HG03064 (cell line): ENCODE data around the gene RBFA.
"Not testable (repeated sequence)": the region's sequence is repeated elsewhere in the genome, so short reads cannot be mapped to it uniquely, and the experiment has no call there.

Source experiments
- ATAC-seq: cut with Tn5 transposase; IDR thresholded peaks from one replicate; pipeline ENCODE4 v1.9.1; 2021; ENCODE audit warnings: low read depth; ENCODE audit not compliant: unreplicated experiment

The RBFA gene, protein sequence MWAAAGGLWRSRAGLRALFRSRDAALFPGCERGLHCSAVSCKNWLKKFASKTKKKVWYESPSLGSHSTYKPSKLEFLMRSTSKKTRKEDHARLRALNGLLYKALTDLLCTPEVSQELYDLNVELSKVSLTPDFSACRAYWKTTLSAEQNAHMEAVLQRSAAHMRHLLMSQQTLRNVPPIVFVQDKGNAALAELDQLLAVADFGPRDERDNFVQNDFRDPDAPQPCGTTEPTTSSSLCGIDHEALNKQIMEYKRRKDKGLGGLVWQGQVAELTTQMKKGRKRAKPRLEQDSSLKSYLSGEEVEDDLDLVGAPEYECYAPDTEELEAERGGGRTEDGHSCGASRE

DNA sequence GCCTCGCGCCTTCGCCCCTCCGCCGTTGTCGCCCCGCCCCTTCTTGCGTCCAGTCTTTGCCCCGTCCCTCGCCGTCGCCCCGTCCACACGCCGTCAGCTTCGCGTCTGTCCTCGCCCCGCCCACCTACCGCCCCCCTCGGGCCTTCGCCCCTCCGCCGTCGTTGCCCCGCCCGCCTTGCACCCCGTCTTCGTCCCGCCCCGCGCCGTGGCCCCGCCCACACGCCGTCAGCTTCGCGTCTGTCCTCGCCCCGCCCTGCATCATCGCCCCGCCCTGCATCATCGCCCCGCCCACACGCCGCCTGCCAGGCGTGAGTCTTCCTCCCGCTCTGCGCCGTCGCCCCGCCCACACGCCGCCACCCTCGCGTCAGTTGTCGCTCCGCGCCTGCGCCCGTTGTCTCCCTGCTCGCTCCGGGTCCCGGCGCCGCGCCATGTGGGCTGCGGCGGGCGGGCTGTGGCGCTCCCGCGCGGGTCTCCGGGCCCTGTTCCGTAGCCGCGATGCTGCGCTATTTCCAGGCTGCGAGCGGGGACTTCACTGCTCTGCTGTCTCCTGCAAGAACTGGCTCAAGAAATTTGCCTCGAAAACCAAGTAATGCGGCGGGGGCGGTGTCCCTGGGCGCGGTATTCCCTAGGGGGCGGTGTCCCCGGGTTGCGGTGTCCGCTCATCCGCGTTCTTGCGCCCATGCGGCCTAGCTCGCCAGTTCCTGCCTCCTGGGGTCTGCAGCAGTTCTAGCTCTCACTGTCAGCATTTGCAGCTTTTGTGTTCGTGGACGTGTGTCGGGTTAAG is at the start of gene RBFA:
Gene RBFA (plus strand): TSS at position 367 of the 784 bp plus-strand sequence. CDS start 62 bp downstream, at position 429.
- peak; percentile 70 for ATAC-seq

DNA sequence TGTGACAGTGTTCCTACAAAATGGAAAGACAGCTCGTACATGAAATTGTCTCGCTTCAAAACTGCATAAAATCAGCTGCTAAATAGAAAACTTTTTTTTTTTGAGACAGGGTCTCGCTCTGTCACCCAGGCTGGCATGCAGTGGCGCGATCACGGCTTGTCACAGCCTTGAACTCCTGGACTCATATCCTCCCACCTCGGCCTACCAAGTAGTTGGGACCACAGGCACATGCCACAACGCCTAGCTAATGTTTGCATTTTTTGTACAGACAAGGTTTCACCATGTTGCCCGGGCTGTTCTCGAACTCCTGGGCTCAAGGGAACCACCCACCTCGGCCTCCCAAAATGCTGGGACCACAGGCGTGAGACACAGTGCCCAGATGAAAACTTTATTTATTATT is 49.1 kb upstream of the RBFA start:
- no peak for ATAC-seq

DNA sequence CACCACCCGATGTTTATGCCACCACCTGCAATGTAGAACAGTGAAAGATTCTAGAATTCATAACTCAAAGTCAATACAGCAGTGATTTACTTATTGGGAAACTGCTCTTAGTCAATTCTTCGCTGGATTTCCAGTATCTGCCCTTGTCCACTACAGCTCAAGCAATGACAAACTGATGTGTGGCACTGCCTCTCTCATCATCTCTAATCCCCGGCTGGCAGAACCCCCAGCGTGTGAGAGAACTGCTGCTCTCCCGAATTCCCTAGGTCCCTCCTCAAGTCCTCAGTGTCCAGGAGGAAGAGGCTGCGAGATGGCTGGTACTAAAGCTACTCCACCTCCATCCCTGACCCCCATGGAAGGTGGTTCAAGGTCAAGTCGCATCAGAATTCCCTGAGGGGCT is 47.5 kb upstream of the RBFA start:
- ATAC-seq: no peak

DNA sequence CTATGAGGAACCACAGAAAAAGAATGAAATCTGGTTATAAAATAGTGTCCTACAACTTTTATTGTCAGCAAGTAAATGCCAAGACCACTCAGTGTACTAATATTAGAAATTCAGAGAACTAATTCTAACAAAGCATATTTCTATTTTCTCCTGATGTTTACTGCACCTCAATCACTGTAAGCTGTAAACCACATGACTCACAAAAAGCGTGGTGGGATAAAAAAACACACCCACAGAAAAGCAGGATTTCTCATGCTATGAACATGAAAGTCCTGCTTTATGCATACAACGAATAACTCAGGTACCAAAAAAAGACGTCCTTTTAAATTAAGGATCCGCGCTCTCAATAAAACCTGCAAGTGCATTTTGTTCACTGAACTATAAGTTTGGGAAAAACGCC is 46.7 kb upstream of the RBFA start:
- ATAC-seq: no peak

DNA sequence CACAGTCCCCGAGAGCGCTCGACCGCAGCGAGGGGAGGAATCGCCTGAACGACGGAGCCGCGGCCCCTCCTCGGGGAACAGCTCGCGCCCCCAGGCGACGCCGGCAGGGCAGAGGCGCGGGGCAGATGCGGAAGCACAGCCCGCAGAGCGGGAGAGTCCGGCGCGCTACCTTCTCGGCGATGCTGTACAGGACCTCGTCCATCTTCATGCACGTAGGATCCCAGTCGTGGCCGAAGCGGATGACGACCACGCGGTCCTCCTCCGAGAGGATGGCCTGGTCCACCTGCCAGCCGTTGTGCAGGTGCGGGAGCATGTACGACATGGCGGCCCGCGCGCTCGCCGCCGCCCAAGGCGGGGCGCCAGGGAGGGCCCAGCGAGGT is 46.2 kb upstream of the RBFA start:
- peak; percentile 68 for ATAC-seq

DNA sequence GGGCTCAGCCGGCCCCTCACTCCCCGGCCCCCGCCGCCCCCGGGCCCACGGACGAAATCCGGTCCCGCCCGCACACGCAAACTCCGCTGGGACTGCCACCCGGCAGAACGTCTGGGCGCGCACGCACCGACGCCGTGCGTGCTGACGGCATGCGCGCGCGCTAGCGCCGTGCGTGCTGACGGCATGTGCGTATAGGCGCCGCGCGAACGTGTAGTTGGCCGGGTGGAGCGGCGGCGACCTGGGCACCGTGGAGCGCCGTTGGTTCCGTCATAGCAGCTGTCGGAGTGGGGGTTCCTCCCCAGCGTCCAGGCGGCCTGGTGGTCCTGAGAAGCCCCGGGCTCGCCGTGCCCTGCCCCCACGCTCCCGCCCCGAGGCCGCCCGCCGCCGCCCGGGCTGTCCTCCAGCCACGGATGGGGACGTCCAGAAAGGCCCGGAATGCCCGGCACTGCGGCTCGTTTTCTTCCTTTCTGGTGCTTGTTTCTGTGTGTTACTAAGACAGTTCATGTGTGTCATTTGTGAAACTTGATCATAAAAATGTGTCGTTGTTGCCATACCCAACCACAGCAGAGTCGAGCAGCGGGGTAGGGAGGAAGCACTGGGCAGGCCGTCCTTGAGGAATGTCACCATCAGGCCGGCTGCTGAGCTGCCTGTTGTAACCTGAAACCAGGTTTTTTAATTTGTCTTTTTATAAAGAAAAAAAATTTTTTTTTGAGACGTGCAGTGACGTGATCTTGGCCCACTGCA is 45.6 kb upstream of the RBFA start, which contains the start of gene TXNL4A:
Gene TXNL4A (minus strand): TSS at position 113 of the 744 bp plus-strand sequence. CDS start 171 bp downstream, outside the sequence.
- ATAC-seq: peak; percentile 98

DNA sequence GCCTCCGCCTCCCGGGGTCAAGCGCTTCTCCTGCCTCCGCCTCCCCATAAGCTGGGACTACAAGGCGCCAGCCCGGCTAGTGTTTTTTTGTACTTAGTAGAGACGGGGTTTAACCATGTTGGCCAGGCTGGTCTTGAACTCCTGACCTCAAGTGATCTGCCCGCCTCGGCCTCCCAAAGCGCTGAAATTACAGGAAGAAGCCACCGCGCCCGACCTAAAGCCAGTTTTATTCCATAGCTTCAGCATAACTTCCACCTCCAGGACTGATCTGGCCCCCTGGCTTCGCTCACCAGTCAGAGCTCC is 45.1 kb upstream of the RBFA start:
- no peak for ATAC-seq

DNA sequence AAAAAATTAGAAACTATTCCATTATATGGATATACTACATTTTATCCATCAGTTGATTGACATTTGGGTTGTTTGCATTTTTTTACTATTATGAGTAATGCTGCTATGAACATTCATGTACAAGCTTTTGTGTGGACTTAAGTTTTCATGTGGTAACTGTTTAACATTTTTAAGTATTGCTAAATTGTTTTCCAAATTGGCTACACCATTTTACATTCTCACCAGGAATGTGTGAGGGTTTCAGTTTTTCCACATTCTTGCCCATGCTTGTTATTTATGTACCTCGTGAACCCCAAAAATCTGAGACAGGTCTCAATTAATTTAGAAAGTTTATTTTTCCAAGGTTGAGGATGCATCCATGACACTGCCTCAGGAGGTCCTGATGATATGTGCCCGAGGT is 42.7 kb upstream of the RBFA start:
- ATAC-seq: no peak

DNA sequence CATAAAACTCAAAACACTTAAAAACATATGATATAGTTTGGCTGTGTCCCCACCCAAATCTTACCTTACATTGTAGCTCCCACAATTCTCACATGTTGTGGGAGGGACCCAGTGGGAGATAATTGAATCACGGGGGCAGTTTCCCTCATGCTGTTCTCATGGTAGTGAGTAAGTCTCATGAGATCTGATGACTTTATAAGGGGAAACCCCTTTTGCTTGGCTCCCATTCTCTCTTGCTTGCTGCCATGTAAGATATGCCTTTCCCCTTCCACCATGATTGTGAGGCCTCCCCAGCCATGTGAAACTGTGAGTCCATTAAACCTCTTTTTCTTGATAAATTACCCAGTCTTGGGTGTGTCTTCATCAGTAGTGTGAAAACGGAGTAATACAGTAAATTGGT is 34.5 kb upstream of the RBFA start:
- ATAC-seq: not testable (repeated sequence)

DNA sequence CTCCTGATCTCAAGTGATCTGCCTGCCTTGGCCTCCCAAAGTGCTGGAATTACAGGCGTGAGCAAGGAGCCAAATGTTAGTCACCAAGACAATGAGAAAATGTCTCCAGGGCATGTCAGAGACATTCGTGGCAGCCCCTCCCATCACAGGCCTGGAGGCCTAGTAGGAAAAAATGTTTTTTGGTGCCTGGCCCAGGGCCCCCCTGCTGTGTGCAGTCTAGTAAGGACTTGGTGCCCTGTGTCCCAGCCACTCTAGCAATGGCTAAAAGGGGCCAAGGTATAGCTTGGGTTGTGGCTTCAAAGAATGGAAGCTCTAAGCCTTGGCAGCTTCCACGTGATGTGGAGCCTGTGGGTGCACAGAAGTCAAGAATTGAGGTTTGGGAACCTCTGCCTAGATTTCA is 33.4 kb upstream of the RBFA start:
- ATAC-seq: no peak

DNA sequence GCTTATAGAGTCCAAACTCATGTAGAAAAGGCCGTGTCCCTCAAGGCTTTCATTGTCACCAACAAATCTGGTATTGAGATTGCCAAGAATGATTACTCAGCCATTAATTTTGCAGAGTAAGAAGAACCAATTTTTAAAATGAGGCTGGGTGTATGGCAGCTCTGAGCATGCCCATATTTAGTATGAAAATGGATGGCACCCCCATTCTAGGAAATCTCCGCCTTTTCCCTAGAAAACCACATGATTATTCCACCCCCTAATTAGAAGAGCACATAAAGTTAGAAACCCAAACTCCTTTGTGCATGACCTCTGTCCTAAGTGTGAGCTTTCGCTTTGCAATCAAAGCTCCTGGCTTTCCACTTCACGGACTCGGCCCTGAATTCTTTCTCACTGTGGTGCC is 31.8 kb upstream of the RBFA start:
- no peak for ATAC-seq

DNA sequence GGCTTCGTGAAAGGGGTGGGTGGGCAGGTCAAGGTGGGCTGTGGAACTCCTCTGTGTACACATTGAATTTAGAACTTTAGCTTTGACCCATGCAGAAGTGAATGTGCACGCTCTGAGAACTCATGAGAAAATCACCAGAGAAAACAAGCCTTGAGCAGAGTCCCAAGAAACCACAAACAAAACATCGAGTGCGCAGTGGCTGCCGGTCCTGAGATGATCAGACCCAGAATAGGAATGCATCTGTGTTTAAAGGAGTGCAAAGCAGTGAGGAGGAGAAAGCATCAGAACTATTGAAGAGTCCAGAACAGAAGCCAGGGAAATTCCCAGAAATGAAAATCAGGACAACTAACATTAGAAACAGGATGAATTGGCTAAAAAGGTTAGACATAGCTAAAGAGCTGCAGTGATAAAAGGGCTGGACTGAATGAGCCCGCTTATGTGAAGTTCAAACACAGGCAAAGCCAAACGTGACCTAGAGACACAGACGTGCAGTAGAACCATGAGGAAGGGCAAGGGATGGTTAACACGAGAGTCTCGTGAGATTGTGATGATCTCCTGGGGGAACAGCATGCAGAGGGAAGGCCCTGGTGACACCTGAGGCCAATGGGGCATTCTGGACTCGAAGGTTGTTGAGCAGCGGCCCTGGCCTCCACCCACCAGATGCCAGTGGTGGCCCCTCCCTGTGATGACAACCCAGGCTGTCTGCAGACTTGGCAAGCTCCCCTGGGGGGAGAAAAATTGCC is 29.5 kb upstream of the RBFA start:
- ATAC-seq: no peak

DNA sequence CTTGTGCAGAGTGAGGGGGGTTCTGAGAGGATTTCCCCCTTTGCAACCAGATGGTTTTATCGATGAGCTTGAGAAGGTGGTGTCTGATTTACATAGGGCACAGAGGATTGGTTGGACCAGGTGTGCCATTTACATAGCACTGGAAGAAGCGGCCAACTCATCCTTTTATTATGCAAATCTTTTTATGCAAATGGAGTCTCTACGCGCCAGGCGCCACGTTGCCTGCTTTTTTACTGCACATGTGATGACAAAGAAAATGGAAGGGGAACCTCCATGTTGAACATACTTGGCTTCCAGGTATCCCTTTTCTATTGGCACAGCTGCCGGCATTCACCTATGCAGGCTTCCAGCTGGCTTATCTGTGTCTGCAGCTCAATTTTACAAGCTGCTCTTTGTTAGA is 27.5 kb upstream of the RBFA start:
- ATAC-seq: no peak

DNA sequence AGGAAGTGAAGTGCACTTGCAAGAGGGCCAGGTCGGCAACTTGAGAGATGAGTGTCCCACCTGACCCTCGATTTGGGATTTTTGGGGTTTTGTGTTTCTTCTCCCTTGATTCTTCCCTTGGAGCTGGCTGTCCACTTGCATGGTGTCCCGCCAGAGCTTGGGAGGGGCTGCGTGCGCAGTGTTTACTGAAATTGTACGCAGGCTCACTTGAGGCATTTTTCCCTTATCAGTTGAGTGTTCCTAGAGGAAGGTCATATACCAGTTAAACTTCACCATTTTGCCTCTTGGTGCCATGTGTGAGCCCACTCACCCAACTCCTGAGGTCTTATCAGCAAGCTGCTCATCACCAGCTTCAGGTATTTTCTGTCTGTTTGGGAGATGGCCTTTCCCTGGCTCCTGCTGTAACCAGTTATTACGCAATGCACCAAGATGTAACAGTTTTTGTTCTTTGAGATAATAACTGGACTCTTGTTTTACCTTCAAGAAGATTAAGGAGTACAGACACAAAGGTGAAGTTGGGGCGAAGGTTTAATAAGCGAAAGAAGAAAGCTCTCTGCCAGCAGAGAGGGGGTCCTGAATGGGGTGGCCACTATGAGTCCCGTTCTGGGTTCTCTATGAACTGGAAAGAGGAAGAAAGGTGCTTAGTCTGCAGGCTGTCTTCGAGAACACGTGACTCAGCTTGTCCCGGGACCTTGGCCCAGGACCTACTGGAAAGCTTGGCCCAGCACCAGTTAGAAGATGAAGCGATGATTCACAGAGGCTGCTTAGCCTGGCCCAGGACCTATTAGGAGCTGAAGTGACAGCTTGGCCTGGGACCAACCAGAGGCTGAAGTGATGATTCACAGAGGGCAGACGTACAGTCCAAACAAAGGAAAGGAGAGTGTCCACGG is 24.3 kb upstream of the RBFA start:
- ATAC-seq: no peak

DNA sequence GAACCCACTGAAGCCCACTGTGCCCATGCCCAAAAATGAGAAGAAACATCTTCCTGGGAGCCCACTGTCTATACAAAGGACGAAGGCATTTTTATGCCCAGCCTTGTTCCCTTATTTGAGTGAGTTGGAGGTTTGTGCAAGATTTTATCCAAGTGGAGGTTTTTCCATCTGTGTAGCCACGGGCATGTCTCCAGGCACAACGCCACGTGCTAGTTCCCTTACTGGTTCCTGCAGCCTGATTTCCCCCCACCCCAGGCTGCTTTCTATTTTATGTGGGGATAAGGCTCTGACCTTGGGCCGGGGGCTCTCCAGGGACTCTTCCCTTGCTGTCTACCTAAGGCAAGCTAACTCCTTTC is 23.7 kb upstream of the RBFA start:
- ATAC-seq: no peak

DNA sequence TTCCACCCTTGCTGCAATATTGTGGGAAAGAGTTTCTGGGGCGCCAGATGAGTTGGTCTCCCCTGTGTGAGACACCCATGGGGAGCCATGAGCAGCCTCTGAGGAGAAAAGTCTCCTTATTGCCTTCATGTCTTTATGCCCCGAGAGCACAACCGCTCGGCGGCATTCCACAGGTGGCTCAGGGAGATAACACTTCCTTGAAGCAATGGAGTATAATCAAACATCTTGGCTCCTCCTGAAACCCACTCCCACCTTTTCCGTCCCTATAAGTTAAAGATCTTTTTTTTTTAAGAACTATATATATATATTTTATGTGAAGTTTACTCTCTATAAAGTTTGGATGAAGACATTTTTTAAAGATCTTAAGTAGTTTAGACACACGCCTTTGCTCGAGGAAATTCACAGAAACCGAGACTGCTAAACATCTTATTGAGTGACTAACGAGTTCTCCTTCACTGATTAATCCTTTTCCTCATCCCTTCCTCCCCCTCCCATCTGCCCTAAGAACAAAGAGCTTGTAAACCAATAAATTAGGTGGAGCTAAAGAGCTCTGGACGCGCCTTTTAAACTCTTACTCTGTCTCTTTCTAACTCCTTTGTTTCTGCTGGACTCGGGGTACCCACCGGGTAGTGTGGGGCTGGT is 22.6 kb upstream of the RBFA start:
- not testable (repeated sequence) for ATAC-seq

DNA sequence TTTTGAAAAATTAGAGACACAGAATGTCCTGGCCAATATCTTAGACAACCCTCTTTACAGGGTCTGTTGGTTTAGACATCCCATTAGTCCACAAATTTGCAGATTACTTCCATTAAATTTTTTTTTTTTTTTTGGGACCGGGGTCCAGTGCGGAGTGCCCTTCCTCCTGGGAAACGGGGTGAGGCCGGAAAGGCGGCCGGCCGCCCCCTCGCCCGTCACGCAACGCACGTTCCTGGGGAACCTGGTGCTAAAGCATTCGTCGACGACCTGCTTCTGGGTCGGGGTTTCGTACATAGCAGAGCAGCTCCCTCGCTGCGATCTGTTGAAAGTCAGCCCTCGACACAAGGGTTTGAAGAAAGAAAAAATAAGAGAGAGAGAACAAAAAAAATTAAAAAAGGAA is 21.5 kb upstream of the RBFA start:
- no peak for ATAC-seq

DNA sequence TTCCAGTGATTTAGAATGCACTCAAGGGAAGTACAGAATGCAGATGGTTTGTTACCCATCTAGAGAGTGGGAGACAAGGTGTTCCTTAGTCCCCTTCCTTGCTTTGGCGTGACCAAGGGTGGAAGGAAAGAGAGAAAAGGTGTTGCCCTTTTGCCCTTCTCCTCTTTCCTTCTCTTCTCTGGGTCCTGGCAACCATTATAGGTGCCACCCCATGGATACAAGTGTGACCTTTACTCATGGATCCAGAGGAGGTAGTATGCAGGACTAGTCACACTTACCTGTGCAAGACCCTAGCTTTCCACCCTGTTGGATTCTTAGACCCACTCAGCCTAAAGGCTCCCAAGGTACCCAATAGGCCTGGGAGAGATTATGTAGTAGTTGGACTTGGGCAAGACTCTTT is 11.6 kb upstream of the RBFA start:
- no peak for ATAC-seq

DNA sequence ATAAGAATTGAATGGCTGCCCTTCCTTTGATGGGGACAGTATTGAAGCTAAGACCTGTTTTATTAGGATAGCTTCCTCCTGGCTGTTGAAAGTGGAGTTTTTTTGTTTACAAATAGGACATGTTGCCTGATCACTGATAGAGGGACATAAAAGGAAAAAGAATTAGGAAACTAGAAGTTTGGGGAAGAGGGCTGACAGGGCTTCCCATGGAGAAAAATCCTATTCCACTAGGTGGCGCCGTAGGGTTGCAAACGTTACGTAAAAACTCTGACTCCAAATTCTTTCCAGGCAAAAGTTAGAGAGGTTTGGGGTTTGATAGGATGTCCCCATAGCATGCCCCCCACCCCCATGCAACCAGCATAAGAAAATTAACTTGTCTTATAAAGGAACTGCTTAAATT is 11.1 kb upstream of the RBFA start:
- no peak for ATAC-seq
